Amniotic stem cell (primary cell): ENCODE data around the gene TRERF1.
A peak's percentile ranks its signal among the peaks of the same experiment; 100 is the strongest.

ENCODE experiments used
- DNase-seq: peaks from one replicate; lab custom pipeline; 2025; lab: John Stamatoyannopoulos, UW

Gene TRERF1

DNA sequence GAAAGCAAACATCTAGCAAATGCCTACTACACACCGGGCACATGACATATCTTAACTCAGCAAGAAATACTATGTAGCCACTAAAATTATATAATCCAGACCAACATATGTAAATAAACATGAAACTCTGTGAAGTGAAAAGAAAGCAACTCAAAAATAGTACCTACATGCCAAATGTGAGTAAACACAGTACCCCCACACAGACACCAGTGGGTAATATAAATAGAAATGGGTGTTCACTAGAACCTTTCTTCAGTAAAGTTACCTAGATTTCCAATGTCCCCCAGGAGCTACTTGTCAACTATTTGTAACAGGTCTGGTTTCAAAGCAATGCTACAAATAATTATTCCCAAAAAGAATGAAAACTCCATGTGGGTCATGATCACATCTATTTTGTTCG lies 25.5 kb downstream of the TRERF1 start:
- no peak for DNase-seq

DNA sequence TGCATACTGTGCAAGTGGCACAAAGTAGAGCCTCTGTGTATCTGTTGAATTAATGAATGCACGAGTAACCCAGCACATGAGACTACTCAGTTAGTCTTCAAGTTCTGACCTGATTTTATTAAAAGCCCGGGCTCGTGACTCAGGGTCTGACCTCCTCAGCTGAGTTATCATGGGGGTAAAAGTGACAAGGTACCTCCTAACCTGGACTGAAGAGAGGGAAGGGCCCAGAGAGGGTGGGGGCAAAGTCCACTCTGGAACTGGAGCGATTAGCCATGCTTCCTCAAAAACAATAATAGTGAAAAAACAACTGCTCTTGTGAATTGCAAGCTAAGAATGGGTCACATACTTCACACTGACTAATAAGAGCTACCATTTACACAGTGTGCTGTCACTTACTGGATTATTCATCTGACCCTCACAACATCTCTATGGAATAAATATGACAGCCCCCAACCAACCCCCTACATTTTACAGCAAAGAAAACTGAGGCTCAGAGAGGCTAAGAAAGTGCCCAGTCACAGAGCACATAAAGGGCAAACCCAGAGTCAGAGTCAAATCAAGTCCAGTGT lies 26.7 kb downstream of the TRERF1 start:
- no peak for DNase-seq

DNA sequence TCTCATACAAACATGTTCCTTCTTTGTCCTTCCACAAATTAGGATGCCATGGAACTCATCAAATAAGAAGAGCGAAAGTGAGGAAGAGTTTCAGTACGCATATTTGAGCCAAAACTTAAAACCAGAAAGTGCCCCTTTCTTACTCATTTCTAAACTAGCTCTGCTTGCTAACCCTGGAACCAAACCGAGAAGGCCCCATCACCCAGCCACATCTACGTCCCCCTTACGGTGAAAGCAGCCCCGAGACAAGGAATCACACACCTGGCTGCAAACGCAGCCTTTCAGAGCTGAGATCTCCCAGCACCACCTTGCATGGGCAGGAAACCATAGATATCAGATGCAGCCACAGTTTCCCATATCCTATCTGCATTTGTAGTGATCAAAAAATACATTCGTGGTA lies 28.5 kb downstream of the TRERF1 start:
- DNase-seq = no peak

DNA sequence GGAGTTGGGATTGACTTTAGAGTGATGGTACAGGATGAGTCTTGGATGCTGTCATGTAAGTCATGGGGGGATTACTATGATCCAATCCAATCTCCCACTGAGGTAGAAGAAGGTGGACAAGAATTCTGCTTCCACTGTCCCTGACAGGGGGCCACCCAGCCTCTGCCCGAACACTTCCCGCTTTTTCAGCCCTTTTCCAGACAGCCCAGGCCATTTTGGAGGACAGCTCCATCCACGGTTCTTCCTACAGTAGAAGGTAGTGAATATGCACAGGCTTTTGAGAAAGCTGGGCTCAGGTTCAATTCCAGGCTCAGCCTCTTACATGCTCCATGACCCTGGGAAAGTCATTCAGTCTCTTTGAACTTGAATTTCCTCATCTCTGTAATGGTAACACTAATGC lies 31.0 kb downstream of the TRERF1 start:
- no peak for DNase-seq

GRCh38 chr6:42419490-42420280 lies 32.0 kb downstream of the TRERF1 start:
- no peak for DNase-seq

- DNase-seq = no peak
These were observed 33.0 kb downstream of the TRERF1 start for GRCh38 chr6:42418724-42419123.

GRCh38 chr6:42417641-42418112 lies 34.0 kb downstream of the TRERF1 start:
- no peak for DNase-seq

GRCh38 chr6:42411406-42411805 lies 40.3 kb downstream of the TRERF1 start:
- DNase-seq = no peak

DNA sequence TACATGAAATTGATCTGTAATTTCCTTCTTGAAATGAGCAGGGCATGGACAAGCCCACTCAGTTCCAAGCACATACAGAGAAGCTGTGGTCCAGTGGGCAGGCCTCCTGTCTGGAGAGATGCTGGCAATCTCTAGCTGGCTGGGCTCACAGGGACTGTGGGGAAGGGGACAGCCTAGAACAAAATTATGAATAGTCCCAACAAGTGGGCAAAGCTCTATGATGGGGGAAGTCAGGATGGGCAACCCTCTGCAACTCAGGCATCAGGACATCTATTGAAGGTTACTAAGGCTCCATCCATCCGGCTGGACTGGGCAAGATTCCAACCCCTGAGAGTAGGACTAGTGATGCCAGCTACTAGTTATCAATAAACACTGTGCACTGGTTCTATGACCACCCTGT lies 40.9 kb downstream of the TRERF1 start:
- no peak for DNase-seq

GRCh38 chr6:42409581-42409980 lies 42.1 kb downstream of the TRERF1 start:
- DNase-seq = no peak

DNA sequence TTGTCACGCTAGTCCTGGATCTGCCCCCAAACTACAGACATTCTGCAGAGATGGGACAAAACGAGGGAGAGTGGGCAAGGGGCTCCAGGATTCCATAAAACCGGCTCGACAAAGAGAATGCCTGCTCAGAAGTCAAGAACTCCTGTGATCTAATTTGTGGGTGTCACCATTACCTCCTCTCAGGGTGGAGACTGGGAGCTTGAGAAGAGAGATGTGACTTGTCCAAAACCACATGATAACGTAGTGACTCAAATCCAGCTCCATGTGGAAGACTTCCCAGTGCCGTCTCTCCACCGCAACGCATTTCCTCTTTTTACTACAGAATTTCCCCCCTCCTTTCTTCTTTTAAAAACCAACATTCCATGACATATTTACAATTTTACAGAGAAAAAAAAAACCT lies 44.3 kb downstream of the TRERF1 start:
- no peak for DNase-seq

- no peak for DNase-seq
These were observed 45.1 kb downstream of the TRERF1 start for GRCh38 chr6:42406306-42407280.

- peak; percentile 46 for DNase-seq
These were observed 46.7 kb downstream of the TRERF1 start for GRCh38 chr6:42405021-42405420.

DNA sequence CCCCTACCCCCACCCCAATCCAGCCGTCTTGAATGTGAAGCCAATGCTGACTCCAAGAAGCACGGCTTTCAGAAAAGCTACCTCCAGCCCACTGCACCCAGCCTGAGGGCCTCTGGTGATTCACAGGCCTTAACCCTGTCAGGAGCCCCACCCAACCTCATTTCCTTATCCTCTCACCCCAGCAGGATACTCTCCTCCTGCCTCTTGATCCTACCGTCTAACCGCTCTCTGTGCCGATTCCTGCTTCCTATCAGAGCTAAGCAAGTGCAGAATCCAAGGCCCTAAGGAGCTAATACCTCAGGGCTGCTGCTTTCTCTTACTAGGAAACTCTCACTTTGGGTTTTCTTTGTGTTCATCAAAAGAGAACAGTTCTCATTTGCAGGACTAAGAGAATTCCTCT lies 47.2 kb downstream of the TRERF1 start:
- DNase-seq = peak; percentile 66

DNA sequence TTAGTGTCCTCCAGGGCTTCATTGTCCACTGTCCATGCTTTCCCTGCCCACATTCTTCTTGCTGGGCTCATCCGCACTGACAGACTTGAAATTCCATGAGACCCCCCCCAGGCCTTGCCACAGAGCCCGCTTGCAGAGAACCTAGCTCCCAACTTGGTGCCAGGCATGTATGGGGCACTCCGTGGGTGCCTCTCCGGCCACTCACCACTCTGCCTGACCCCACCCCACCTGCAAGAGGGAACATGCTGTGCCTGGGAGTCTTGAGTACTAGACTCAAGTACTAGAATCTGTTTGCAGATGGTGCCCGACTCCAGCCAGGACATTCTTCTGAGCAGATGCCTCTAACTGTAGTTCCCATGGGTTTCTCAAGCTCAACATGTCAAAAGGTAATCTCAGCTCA lies 47.9 kb downstream of the TRERF1 start:
- DNase-seq = no peak

DNA sequence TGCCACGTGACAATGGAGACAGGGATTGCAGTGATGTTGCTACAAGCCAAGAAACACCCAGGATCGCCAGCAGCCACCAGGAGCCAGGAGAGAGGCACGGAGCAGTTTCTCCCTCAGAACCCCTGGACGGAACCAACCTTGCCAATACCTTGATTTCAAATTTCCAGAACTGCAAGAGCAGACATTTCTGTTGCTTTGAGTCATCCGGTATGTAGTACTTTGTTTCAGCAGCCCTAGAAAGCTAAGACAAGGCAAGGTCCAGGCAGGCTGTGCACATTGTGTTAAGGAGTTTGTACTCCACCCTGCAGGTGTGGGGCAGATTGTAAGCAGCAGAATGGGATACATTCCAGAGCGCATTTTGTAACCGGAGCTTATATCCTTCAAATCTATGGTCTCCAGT lies 48.3 kb downstream of the TRERF1 start:
- DNase-seq = no peak

- DNase-seq = peak; percentile 41
These were observed 49.5 kb downstream of the TRERF1 start for GRCh38 chr6:42402184-42402583.

- no peak for DNase-seq
These were observed 50.1 kb downstream of the TRERF1 start for GRCh38 chr6:42401613-42401951.

- no peak for DNase-seq
These were observed 50.7 kb downstream of the TRERF1 start for GRCh38 chr6:42400886-42401612.

GRCh38 chr6:42400061-42400760 lies 51.5 kb downstream of the TRERF1 start:
- DNase-seq = no peak

- no peak for DNase-seq
These were observed 55.0 kb downstream of the TRERF1 start for GRCh38 chr6:42396720-42397119.
